HG02763 (cell line): ENCODE results near the gene SEC63.
"Not testable (repeated sequence)": the region's sequence is repeated elsewhere in the genome, so short reads cannot be mapped to it uniquely, and the experiment has no call there.

ENCODE experiments used
- ATAC-seq: cut with Tn5 transposase; IDR thresholded peaks from one replicate; pipeline ENCODE4 v1.9.1; 2021; ENCODE audit warnings: mild to moderate bottlenecking, moderate library complexity; ENCODE audit not compliant: unreplicated experiment

The SEC63 gene

DNA sequence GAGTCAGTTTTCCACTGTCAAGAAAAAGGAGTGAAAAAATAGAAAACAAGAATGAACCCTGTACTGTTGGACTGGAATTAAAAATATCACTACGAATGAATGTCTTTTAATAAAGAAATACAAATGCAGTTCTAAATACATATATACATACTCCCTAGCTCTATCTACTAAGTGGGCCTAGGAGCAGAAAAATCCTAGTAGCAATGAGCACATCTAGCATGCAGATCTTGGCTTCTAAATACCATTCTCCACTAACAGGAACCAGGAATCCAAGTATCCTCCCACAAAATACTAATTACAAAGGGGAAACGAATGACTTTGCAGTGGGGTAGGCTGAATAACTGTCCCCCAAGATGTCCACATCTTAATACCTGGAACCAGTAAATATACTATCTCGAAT is 25.4 kb downstream of the SEC63 start:
- no peak for ATAC-seq

DNA sequence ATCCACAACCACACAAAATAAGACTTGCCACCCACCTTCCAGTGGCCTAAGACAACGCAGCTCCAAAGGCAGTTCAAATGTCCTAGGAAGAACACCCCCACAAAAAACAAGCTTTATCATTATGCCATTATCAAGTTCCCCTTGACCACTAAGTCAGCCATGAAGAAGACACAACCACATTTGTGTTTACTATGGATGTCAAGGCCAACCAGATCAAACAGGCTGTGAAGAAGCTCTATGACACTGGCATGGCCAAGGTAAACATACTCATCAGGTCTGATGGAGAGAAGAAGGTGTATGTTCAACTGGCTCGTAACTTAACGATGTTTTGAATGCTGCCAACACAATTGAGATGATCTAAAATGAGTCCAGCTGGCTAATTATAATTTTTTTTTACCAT is 26.1 kb downstream of the SEC63 start:
- no peak for ATAC-seq

DNA sequence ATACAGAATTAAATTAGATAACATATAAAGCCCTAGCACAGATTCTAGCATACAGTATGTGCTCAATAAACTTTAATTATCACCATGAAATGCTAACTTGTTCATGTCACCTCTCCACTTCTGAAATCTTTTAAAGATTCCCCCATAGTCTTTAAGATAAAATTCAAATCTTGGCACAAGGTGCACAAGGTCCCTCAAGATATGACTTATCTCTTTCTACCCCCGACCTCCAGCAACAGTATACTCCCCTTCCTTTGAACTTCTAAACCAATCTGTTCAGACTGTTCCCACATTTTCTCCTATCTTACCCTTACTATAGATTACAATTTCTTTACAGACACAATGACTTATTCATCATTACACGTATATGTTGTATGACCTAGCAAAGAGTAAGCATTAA is 29.0 kb downstream of the SEC63 start:
- no peak for ATAC-seq

DNA sequence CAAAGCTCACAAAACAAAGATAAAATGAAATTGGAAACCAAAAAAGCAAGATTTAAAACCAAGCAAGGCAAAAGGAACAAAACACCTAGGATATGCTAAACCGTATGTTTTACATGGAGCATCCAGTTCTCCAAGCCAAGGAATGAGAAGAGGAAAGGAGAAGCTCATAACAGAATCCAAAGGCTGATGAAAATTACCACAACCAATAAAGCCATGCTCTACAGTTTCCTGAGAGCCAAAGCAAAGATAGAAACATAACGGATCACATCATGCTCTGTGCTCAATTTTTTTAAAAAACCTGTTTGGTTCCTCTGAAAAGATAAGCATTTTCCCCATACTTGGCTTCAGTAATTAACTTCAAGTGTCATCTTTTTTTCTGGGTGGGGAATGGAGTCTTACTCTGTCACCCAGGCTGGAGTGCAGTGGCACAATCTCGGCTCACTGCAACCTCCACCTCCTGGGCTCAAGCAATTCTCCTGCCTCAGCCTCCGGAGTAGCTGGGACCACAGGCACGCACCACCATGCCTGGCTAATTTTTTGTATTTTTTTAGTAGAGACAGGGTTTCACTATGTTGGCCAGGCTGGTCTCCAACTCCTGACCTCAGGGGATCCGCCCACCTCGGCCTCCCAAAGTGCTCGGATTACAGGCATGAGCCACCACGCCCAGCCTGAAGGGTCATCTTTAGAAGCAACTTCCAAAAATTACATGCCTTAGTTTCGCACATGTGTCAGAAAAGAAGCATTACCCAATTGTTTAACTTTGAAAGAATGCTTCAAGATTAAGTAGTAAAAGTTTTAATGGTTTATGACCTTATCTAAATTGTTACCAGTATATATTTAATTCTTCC is 31.1 kb downstream of the SEC63 start:
- ATAC-seq: not testable (repeated sequence)

DNA sequence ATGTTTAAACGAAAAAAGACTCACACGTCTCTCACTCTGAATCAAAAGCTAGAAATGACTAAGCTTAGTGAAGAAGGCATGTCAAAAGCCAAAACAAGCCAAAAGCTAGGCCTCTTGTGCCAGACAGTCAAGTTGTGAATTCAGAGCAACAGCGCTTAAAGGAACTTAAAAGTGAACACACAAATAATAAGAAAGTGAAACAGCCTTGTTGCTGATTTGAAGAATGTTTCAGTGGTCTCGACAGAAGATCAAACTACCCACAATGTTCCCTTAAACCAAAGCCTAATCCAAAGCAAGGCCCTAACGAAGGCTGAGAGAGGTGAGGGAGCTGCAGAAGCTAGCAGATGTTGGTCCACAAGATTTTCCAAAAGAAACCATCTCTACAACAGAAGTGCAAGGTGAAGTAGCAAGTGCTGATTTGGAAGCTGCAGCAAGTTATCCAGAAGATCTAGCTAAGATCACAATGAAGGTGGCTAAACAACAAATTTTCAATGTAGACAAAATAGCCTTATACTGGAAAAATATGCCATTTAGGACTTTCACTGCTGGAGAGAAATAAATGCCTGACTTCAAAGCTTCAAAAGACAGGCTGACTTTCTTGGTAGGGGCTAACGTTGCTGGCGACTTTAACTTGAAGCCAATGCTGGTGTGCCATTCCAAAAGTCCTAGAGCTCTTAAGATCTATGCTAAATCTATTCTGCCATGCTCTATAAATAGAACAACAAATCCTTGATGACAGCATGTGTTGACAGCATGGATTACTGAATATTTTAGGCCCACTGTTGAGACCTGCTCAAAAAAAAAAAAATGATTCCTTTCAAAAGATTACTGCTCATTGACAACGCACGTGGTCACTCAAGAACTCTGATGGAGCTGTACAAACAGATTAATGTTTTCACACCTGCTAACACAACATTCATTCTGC is 40.3 kb downstream of the SEC63 start:
- ATAC-seq: no peak

DNA sequence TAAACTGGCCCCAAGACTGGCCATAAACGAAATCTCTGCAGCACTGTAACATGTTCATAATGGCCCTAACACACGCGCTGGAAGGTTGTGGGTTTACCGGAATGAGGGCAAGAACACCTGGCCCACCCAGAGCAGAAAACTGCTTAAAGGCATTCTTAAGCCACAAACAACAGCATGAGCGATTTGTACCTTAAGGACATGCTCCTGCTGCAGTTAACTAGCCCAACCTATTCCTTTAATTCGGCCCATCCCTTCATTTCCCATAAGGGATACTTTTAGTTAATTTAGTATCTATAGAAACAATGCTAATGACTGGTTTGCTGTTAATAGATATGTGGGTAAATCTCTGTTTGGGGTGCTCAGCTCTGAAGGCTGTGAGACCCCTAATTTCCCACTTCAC is 41.0 kb downstream of the SEC63 start:
- not testable (repeated sequence) for ATAC-seq

DNA sequence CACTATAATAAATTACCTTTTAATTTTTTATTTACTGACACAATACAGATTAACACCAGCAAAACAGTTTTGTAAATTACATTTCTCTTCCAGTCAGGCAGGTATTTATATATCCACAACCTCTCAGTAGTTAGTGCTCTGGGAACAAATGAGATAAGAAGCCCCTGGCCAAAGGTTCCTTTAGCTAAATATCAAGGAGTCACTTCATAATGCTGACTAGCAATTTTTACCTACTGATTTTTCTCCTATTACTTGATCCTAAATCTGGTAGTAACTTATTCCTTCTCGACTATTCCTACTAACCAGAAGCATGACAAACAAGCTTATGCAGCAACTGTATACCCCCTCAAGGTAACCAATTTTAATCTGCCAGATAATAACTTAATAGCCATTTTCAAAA is 46.3 kb downstream of the SEC63 start:
- no peak for ATAC-seq

DNA sequence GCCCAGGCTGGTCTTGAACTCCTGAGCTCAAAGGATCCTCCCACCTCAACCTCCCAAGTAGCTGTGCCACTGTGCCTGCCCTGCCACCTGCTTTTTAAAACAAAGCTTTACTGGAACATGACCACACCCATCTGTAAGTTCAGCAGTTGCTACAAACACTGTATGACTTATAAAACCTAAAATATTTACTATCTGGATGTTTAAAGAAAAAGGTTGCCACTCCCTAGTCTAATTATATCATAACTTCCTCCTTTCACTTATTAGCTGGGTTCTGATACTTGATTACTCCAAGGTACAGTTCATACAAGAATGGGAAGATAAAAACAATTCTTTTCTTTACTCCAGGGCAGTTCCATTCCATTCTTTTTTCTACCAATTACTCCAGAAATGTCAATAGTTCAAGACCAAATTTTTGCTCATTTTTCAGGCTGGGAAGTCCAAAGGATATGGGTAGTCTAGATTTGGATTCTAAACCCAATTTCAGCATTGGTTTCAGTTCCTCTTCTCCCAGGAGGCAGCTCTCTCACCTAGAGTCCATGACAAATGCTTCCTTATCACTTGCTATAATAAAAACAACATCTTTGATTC is 63.1 kb downstream of the SEC63 start:
- no peak for ATAC-seq

DNA sequence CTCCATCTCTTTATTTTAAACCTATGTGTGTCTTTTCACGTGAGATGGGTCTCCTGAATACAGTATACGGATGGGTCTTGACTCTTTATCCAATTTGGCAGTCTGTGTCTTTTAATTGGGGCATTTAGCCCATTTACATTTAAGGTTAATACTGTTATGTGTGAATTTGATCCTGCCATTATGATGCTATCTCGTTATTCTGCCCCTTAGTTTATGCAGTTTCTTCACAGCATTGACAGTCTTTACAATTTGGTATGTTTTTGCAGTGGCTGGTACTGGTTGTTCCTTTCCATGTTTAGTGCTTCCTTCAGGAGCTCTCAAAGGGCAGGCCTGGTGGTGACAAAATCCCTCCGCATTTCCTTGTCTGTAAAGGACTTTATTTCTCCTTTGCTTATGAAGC is 67.6 kb downstream of the SEC63 start:
- not testable (repeated sequence) for ATAC-seq

DNA sequence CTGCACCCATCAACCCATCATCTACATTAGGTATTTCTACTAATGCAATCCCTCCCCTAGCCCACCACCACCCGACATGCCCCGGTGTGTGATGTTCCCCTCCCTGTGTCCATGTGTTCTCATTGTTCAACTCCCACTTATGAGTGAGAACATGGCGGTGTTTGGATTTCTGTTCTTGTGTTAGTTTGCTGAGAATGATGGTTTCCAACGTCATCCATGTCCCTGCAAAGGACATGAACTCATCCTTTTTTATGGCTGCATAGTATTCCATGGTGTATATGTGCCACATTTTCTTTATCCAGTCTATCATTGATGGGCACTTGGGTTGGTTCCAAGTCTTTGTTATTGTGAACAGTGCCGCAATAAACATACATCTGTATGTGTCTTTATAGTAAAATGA is 72.1 kb downstream of the SEC63 start:
- not testable (repeated sequence) for ATAC-seq

DNA sequence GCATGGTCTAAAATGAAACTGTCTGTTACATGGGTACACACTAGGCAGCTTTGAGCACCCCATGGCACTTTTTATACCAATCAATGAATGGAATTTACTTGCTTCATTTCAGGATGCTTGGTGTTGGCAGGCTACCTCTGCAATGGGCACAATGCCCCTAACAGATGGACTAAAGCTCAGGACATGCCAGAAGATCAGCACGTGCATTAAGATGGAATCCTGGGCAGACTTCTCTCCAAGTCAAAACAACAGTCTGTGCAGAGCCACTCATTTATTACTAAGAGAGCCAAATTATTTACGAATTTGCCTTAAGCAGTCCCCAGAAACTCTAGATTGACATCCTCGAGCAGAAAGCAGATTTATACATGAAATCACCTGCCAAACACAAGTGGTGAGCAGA is 78.1 kb downstream of the SEC63 start:
- no peak for ATAC-seq

DNA sequence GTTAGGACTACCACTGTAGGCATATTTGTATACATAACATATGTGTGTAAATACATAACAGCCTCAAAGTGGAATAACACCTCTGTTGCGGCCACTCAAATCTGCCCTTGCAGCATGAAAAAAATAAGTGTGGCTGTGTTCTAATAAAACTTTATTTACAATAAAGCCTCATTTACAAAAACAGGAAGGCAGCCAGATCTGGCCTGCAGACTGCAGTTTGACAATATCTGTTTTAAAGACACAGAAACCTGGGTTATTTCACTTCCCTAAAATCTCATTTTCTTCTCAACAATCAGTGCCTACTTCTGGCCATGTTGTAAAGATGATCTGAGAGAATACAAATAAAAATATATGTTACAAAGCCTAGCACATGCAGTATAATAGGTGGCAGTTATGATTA is 80.0 kb downstream of the SEC63 start:
- no peak for ATAC-seq

DNA sequence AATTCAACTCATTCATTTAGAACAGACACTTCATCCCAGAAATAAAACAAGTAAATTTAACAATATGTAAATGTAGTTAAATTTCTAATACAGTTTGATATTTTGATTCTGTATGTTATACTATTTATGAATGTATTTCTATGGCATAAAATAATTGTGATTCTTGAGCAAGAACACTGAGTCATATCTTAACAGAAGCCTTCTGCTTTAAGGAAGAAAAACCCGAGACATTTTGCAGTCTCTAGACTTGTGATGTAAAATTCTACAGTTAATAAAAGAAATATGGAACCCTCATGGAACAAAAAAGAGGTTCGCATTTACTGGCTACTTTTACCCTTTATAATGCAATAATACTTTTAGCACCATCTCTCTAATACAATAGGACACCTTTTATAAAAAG is 86.0 kb downstream of the SEC63 start:
- ATAC-seq: no peak

DNA sequence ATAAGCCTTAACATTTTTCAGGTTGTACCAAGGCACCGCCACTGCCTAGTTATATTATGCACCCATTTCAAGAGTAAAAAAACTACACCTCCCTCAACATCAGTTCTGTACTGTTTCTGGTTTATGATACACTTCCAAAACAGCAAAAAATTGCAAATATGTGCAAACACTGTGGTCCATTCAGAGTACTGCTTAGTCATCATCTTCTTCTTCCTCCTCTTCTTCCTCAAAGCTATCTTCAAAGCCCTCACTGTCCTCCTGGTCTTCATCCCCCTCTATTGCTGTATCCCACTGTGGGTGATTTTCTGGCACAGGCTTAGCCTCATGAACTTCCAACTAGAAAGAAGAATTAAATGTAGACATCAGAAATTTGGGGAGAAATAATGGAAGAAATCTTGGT is 86.5 kb downstream of the SEC63 start:
- not testable (repeated sequence) for ATAC-seq

DNA sequence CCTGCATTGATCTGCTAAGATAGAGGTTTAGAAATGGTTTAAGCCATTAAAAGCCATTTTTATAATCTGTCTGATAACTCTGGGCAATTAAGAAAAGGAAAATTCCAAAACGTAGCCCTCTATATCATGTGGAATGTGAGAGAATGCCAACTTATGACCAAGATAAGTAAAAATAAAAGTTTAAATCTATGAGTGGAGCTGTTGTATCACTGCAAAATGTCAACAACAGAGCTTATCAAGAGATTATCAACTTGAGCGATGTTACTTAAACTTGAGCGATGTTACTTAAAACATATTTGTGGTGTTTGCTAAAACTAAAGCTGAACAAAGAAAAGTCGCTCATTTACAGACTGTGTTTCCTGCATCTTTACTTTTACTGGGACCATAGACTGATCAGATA is 87.0 kb downstream of the SEC63 start:
- no peak for ATAC-seq

DNA sequence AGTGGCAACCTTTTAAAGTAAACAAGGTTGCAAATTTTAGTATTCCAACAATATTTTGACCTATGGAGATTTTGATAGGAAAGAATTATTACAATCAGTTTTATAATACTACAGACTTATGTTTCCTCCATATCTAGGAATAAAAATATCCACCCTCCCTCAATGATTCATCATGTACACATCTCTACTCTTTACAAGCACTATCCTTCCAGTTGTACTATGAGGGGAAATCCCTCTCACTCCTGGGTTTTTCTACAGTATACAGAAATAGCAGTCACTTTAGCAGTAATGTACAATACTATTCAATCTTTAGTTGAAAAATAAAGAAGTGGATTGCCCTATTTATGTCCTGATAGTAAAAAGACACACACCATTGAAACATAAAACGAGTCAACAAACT is 87.6 kb downstream of the SEC63 start:
- no peak for ATAC-seq

DNA sequence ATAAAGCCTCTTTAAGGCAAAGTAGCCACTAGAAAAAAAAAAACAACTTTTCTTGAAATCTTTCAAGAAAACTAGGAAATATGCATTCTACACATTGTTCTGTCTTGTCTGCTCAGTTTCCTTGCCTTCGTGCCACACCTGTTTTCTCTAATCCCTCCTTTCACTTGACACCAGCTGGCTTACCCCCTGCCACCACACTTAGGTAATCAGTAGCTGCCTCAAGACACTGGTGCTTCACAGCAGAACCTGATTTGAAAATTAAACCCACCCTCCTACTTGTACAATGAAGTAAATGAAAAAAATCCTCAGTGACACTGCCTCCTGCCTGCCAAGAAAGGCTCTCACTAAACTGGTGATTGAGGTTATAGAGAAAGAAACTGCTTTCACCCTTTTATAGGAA is 88.1 kb downstream of the SEC63 start:
- ATAC-seq: no peak

DNA sequence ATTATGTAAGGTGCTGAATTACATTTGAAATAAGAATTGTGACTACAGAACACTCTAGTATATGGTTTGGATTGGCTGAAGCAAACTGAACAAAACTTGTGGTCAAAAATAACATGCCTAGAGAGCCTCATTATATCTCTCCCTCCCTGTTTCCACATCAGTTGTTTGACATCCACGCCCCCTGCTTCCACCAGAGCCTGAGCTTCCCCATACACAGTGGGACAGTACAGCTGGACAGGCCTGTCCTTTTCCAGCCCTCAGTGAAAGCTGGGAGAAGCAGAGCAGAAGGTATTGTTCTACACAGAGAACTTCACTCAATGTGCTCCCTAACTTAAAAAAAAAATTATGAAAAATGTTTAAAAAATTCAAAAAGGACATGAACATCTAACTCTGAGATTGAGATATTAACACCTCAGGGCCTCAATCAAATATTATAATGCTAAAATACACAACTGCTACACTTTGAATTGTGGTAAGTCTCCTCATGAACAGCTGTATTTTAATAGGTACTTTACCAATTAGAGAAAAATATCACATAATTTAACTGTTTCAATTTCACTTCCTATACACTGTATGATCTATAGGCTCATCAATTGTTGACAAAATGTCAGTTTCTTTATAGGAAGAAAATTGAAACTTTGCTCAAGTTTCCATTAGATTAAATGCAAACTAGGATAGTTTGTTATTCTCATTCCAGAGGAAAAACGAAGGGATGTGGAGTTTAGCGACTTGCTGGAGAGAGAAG is 89.0 kb downstream of the SEC63 start:
- no peak for ATAC-seq

DNA sequence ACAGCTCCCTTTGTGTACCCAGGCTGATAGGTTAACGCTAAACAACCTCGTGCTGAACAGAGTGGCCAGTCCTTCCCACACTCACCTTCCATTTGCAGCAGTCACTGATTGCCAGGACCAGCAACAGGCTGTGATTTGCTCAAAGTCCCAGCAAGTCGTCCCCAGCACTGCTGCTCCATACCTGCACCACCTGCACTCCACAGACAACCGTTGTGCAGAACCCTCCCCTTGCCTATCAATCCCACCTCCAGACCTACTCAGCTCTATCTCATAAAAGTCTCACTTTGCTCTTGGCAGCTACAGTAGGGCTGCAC is 90.7 kb downstream of the SEC63 start:
- no peak for ATAC-seq

DNA sequence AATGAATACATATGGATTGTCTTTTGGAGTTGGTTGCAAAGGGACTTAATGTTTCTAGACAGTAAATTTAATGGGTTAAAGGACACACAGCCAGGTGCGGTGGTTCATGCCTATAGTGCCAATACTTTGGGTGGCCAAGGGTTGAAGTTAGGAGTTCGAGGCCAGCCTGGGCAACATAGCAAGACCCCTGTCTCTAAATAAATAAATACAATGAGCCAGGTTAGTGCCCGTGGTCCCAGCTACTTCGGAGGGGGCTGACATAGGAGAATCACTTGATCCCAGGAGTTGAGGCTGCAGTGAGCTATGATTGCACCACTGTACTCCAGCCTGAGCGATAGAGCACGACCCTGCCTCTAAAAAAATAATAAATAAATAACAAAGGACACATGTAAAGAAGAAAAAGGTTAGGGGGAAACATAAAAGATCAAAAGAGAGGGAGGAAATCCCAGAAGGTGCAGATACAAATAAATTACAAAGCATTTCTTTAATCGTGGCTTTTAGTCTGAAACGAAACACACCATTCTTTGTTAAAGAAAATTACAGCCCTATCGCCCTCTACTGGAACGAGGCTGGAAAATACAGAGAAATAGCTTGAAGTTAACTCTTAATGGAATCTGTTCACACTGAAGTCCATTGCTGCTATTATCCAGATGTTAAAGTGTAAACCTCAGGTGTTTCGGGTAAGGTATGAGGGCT is 91.3 kb downstream of the SEC63 start:
- no peak for ATAC-seq
